HG02610 (cell line): ENCODE results near the gene BACH2.
"Not testable (repeated sequence)": the region's sequence is repeated elsewhere in the genome, so short reads cannot be mapped to it uniquely, and the experiment has no call there.

ENCODE experiments used
- ATAC-seq: cut with Tn5 transposase; IDR thresholded peaks from one replicate; pipeline ENCODE4 v1.9.1; 2021; ENCODE audit warnings: mild to moderate bottlenecking, moderate library complexity; ENCODE audit not compliant: unreplicated experiment

BACH2 gene

DNA sequence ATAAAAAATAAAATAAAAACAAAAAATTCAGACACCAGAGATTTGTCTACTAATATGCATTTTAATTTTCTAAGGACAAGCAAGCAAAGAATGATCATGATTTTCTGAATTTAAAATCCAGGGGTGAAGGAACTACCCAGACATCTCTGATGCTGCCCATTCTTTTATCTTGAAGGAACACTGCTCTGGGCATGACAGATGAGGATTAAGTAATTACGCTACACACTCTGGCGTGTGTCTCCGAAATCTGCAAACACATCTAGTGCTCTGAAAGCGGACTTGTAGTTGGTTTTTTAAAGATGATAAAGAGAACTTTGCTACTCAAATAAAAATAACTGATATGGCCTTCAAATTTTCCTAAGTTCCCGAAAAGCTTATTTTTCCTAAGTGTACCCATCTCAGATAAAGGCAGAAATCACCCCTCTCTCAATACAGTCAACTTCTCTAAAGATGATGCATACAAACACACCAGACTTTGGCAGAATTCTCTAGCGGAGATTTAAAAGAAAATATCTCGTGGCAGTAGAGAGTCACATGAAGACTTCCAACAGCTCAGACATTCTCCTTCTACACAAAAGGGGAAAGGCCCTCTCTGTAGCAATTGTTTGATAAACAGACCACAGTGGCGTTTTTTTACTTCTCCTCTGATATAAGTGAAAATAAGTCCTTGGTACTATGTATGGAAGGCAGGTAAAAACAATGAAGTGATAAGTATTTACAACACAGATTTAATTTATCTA is 133.8 kb downstream of the BACH2 start:
- no peak for ATAC-seq

- ATAC-seq, result no peak
Observed at GRCh38 chr6:90160013-90160412, 136.6 kb downstream of the BACH2 start.

GRCh38 chr6:90159452-90159851 is 137.2 kb downstream of the BACH2 start:
- ATAC-seq, result no peak

GRCh38 chr6:90158936-90159335 is 137.7 kb downstream of the BACH2 start:
- ATAC-seq, result no peak

GRCh38 chr6:90157441-90157840 is 139.2 kb downstream of the BACH2 start:
- no peak for ATAC-seq

DNA sequence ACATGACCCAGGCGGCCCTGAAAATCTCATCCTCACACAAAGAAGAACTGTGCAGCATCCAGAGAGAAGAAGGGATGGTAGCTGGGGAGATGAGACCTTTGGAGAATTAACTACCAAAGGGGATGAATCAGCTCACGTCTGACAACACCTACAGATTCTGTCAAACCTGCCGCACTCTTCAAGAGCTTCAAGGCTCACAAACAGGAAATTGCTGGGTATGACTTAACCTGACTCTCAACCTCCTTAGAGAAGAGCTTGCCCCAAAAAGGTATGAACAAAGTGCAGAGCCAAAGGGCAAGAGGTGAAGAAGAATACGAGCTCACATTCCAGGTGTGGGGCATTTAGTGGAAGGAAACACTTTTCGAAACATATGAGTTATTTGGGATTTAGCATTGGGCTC is 139.8 kb downstream of the BACH2 start:
- ATAC-seq, result no peak

GRCh38 chr6:90154755-90155470 is 141.7 kb downstream of the BACH2 start:
- ATAC-seq, result no peak

DNA sequence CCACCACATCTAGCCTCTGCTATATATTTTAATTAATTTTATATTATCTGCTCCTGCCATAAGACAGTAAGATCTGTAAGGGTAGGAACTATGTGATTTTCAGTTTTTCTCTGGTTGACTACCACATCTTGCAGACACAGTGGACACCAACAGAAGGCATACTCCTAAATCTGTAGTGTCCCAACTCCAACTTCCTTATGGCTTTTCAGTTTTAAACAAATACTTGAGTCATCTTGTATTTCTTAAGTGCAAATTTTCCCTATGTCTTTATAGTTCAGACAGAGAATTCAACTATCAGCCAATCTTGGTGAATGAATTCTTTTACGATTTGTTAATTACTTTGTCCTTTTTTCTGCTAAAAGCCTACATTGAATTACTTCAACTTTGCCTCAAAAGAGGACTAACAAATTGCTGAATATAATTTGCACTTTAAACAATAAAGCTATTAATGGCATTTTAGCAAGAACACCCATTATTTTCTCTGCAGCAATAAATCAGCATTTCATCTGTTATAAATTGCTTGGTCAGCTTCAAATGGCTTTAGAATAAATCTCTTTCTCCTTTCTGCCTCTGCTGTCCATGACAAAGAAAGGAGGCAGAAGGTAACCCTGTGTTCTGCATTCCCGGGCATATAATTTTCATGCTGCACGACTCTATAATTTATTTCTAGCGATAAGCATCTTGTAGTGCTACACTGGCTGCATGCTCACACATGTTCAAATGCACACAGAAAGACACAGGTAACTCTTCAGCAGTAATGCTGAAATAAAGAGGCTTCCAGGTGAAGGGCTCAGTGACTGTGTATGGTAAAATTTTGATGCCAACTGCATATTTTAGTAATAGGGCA is 144.8 kb downstream of the BACH2 start:
- no peak for ATAC-seq

- no peak for ATAC-seq
Observed at GRCh38 chr6:90149280-90149679, 147.4 kb downstream of the BACH2 start.

DNA sequence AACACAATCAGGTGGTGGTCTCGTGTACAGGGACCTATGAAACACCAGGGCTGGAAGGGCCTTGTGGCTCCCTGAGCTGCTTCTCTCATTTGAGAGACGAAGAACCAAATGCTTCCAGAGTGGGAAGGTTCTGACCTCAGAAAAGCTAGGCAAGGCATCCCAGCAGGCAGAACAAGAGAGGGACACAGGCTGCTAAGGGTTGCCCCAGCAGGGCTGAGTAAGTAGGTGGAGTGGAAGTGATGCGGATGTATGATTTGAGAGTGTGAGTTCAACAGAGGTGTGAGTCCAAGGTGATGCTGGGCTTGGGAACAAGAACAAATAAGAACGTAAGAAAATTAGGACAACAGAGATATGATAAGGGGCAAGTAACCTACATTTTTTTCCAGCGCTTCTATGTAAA is 147.8 kb downstream of the BACH2 start:
- ATAC-seq, result no peak

DNA sequence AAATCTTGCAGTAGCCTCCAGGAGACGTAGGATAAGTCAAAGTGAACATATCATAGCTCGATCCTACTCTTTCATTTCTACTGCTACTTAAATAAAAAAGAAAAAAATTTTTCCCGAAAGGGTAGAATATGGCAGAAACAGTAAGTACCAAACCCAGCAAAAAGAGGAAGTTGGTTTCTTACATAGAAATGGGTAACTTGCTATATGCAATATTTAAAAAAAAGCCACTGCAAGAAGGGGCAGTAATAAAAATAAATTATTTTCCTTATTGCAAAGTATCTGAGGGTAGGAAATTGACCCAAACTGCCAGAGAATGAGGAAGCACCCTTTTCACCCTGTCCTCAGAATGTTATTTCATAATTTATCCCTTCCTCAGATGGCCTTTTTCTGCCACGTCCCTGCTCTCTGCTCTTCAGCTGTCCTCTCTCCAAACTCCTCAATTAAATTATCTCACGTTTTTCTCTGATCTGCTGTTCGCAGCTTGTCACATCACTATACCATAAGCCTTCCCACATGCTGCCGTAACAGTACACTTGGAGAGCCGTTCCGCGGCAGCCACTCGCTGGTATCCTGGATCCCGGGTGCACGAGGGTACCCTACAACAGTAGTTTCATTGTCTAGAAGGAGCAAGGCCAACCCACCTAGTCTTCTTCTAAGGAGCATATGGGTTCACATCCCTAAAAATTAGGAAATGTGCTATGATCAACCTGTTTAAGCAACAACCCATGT is 149.6 kb downstream of the BACH2 start:
- no peak for ATAC-seq

DNA sequence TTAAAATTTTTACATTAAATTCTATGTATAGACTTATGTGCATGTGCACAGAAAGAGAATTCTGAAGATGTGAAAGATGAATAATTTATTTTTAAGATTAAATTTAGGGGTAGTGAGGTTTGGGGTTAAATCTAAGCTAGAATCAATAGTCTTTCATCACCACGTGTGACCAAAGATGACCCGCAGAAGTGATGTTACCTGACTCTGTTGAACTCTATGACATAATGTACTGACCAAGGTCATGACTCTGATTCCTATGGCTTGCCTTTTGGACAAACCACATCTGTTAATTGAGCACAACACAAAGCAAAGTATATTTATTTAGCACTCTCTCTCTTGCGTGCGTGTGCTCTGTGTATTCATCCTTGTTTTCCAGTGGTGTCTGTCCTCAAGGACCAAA is 150.6 kb downstream of the BACH2 start:
- ATAC-seq, result no peak

DNA sequence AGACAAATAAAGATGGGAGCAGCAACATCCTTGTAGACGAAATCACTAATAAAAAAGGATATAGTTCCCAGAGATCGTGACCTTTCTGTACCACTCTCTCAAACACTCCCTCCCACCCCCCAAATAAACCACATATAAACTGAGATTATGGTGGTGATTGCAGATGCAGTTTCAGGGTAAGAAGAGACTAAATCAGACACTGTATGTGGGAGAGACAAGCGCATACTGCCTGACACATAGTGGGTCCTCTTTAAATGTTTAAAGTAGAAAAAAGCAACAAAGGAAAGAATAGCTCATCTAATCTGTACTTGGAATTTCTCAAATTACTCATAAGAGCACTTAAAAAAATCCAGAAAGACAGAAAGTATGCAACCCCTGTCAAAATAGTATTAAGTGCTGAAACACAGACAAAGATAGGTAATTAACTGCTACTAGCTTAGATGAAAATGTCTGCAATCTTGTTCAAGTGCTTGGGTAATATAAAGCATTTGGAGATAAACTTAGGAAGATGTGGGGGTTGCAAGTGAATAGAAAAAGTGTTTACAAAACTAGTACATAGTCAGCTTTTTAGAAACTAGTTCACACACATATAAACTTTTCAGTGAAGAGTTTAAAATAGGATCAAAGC is 151.6 kb downstream of the BACH2 start:
- ATAC-seq, result no peak

- ATAC-seq, result peak; percentile 87
Observed at GRCh38 chr6:90144396-90144795, 152.2 kb downstream of the BACH2 start.

GRCh38 chr6:90140683-90141082 is 156.0 kb downstream of the BACH2 start:
- ATAC-seq, result no peak

DNA sequence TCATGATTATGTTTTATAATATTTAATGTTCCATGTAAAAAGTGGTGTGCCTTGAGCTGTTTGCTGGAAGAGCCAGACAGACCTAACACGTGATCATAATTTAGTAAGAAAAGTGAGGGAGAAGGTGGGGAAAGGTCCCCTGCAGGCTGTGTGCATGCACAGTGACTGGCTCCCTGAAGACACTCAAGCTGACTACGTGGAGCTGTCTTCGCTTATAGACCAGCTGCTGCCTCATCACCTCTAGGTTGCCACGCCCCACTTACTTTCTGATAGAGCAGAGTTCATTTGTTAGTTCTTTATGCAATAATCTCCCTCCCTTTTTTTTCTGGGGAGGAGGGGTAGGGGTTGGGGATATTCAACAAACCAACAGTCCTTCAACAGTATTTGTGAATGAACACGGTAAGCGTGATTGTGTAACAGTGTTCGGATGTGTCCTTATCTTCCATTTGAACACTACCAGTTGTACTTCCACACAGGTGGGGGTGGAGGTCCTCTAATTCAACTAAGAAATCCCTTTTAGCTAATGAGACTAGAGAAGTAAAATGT is 157.3 kb downstream of the BACH2 start:
- no peak for ATAC-seq

DNA sequence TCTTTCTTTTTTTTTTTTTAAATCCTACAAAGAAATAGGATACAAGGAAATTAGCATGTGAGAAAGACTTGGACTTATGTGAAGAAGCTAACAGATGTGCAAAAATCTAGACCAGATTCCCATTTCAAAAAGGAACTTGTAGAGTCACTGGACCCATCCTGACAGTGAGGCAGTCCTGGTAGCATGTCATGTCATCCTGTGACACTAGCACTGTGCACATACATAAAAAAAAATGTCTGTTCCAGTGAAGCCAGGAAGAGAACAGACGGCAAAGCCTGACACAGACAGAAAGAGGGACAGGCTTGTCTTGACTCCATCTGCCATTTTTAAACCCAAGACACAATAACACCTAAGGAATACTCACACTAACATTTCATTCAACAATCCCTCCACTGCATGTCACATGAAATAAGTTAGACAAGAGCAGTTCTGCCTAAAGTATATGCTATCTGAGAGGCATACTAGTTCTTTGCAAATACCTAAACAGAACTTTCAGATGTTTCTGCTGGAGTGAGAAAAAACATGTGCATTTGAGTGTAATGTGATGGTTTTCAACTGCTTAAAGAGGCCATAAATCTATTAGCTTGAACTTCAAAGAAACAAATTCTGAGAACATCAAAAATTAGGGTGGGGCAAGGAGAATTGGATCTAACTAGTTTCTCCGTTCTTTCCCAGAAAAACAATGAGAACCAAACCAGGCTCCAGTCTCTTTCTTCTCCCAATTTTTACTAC is 159.6 kb downstream of the BACH2 start:
- ATAC-seq, result no peak

DNA sequence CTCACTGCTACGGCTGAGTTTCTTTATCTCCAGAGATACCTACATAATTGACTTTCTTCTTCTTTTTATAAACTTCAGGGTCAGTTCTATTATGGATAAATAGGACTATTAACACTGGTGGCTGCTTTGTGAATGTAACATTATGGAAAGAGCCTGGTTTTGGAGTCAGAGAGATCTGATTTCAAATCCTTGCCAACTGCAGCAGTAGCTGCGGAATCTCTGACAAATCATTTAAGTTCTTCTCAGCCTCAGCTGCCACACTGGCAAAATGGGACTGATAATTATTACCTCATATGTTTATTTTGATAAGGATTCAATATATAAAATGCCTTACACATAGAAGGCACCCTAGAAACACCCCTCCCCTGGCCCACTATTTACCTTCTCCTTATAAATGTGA is 160.5 kb downstream of the BACH2 start:
- ATAC-seq, result no peak

DNA sequence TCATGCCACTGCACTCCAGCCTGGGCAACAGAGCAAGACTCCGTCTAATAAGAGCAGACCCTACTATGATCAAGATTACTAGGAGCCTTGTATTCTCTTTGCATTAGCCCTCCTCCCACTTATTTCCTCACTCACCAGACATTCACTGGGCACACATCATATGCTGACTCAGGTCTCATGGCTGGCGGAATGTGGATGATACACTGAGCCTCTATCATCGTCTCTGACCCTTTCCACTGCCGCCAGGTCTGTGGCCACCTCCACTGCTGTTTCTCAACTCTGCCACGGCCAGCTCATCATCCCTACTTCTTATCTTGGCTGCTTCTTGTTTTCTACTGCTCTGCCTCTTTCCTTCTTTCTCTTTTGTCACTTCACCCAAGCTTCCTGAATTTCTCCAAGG is 161.0 kb downstream of the BACH2 start:
- no peak for ATAC-seq

DNA sequence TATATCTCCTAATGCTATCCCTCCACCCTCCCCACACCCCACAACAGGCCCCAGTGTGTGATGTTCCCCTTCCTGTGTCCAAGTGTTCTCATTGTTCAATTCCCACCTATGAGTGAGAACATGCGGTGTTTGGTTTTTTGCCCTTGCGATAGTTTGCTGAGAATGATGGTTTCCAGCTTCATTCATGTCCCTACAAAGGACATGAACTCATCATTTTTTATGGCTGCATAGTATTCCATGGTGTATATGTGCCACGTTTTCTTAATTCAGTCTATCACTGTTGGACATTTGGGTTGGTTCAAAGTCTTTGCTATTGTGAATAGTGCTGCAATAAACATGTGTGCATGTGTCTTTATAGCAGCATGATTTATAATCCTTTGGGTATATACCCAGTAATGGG is 163.0 kb downstream of the BACH2 start:
- ATAC-seq, result not testable (repeated sequence)
